GM19351 (cell line): Measurements from ENCODE around the gene RAB3GAP2.
"Not testable (repeated sequence)": the region's sequence is repeated elsewhere in the genome, so short reads cannot be mapped to it uniquely, and the experiment has no call there.

ENCODE experiments used
- ATAC-seq: cut with Tn5 transposase; IDR thresholded peaks from one replicate; pipeline ENCODE4 v1.9.1; 2021; ENCODE audit warnings: mild to moderate bottlenecking, moderate library complexity; ENCODE audit not compliant: unreplicated experiment

RAB3GAP2 gene

GRCh38 chr1:220156620-220157146, 115.6 kb downstream of the RAB3GAP2 start:
- ATAC-seq = no peak

DNA sequence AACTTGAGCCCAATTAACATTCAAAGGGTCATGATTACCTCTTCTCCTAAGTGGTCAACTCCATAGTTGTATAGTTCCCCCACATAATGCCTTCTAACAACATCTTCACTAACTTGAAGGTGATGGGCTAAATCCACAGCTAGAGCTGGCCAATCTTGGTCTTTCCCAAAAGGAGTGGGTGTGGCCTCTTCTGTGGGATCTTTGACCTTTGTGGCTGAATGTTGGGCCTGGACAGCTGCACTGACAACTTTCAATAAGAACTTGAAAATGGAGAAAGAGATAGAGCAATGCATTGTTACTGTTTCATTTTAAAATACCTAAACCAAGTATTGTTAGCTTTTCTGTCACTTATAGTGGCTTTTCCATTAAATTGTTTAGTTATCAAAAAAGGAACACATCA, 119.1 kb downstream of the RAB3GAP2 start:
- no peak for ATAC-seq

DNA sequence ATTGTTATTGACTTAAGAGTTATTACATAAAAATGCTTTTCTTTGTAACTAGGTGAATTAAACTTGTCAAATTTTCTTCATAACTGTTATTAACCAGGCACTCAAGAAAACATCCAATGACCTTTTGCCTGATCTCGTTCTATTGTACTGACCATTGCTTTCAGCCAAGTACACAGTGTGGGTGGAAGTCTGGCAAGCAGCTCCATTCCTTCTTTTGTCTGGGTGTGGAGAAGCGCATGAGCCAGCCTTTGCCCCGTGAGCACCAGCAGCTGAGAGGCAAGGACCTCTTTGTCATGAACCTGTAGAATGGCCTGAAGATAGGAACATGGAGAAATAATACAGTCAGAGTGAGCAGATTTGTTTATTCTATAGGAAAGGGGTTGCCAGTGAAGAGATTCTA, 120.8 kb downstream of the RAB3GAP2 start:
- ATAC-seq = no peak

DNA sequence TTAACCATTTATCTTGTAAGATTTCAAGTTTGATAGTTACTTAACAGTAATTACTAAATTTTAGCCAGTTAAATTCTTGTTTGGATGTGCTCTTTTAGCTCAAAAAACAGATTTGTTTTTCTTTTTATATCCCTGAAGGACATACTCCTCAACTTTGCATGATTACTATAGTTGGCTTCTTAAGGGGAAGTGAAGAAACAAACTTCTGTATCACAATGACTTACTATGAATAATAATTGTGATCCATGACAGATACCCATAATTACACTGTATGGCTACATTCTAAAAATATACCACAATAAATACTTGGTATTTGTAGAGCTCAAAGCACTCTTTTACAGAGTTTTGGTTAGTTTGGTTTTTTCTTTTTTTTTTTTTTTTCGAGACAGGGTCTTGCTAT, 122.5 kb downstream of the RAB3GAP2 start:
- peak; percentile 76 for ATAC-seq

- no peak for ATAC-seq
Measured at GRCh38 chr1:220144051-220144450, 128.2 kb downstream of the RAB3GAP2 start.

- no peak for ATAC-seq
Measured at GRCh38 chr1:220139966-220140365, 132.3 kb downstream of the RAB3GAP2 start.

- no peak for ATAC-seq
Measured at GRCh38 chr1:220137019-220137786, 135.1 kb downstream of the RAB3GAP2 start.

DNA sequence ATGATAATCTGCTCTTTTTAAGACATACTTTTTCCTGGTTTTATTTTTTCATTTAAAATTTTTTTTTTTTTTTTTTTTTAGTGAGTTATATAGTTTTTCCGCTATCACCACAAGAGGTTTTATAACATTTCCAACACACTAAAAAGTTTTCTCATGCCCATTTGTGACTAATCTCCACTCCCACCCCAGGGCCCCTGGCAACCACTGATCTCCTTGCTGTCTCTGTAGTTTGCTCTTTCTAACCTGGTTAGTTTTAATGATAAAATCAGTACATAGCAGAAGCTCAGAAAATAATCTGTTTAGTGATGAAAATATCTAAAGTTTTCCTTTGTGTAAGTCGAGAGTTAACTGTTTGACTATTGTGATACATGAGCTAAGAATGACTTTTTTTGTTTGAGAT, 136.5 kb downstream of the RAB3GAP2 start:
- ATAC-seq = no peak

DNA sequence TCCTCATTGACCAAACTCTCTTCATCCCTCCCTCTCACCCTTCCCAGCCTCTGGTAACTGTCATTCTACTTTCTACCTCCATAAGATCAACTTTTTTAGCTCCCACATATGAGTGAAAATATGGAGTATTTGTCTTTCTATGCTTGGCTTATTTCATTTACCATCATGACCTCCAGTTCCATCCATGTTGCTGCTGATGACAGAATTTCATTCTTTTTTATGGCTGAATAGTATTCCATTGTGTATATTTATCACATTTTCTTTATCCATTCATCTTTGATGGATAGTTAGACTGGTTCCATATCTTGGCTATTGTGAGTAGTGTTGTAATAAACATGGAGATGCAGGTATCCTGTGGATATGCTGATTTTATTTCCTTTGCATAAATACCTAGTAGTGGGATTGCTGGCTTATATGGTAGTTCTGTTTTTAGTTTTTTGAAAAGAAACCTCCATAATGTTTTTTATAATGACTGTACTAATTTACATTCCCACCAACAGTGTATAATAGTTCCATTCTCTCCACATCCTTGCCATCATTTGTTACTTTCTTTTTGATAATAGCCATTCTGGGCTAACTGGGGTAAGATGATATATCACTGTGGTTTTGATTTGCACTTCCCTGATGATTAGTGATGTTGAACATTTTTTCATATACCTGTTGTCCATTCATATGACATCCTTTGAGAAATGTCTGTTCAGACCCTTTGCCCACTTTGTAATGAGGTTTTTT, 142.6 kb downstream of the RAB3GAP2 start:
- no peak for ATAC-seq

- no peak for ATAC-seq
Measured at GRCh38 chr1:220127076-220127475, 145.2 kb downstream of the RAB3GAP2 start.

GRCh38 chr1:220124542-220124941, 147.7 kb downstream of the RAB3GAP2 start:
- no peak for ATAC-seq

GRCh38 chr1:220123889-220124288, 148.4 kb downstream of the RAB3GAP2 start:
- no peak for ATAC-seq

- no peak for ATAC-seq
Measured at GRCh38 chr1:220123066-220123465, 149.2 kb downstream of the RAB3GAP2 start.

GRCh38 chr1:220121791-220122530, 150.3 kb downstream of the RAB3GAP2 start:
- no peak for ATAC-seq

DNA sequence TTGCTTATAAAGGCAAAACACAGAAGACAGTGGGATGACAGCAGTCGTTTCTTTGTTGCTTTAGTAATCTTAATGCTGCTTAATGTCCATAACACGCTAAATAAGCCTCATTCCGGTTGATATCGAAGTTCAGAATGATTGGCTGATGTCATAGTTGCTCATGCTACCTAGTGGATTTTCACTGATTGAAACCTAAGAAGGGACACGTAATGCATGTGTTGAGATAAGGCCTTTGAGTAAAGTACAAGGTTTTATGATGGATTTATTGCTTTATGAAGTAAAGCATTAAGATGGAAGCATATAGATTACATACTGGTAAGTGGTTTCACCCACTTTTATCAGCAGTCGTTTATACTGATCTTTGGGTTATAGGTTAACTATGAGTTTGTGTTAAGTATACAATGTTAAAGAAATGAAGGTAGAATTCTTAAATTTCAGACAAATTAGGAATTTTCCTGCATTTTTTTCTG, 153.2 kb downstream of the RAB3GAP2 start:
- no peak for ATAC-seq

DNA sequence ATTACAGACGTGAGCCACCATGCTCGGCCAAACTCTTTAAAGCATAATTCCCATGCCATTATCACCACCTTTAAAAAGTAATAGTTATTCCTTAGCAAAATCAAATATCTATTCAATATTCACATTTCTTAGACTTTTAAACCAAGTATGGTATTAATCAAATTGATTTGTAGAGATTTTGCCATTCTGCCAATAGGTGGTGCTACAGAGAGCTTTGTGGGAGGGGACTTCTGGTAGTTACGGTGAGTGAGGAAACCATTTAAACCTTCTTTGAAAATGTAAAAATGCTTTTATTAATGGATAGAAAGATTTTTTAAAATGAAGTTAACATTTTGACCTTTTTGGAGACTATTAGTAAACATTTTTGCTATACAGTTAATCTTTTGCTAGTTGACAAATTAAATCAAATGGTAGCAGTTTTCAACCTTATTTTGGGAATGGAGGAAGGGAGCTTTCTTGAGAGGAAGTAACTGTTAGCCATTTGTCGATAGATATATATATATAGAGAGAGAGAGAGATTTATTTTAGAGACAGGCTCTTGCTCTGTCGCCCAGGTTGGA, 159.0 kb downstream of the RAB3GAP2 start:
- peak; percentile 74 for ATAC-seq

DNA sequence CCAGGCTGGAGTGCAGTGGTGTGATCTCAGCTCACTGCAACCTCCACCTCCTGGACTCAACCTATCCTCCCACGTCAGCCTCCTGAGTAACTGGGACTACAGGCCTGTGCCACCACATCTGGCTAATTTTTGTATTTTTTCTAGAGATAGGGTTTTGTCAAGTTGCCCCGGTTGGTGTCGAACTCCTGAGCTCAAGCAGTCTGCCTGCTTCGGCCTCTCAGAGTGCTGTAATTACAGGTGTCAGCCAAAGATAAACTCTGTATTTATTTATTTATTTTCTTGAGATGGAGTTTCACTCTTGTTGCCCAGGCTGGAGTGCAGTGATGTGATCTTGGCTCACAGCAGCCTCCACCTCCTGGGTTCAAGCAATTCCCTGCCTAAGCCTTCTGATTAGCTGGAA, 159.7 kb downstream of the RAB3GAP2 start:
- ATAC-seq = not testable (repeated sequence)

- not testable (repeated sequence) for ATAC-seq
Measured at GRCh38 chr1:220110473-220110872, 161.8 kb downstream of the RAB3GAP2 start.

- no peak for ATAC-seq
Measured at GRCh38 chr1:220099826-220100225, 172.4 kb downstream of the RAB3GAP2 start.
